Loucy (cell line): ENCODE data around the gene PMM1.

Experiments
- H2AFZ ChIP-seq: fragments of 200-600 bp; sonication (generic); 2 replicates; pipeline ENCODE4 v1.6.0; 2016; ENCODE audit warnings: antibody characterized with exemption, mild to moderate bottlenecking, low read length, moderate library complexity
- H3F3A ChIP-seq: fragments of 200-600 bp; 2 replicates; pipeline ENCODE4 v1.6.0; 2016; ENCODE audit warnings: antibody characterized with exemption, low read depth, mild to moderate bottlenecking
- H3K27me3 ChIP-seq: fragments of 200-600 bp; sonication (generic); 2 replicates; pipeline ENCODE4 v1.6.1; 2014; ENCODE audit warnings: low read length, mild to moderate bottlenecking; ENCODE audit not compliant: insufficient read depth, poor library complexity, severe bottlenecking
- H3K36me3 ChIP-seq: fragments of 200-600 bp; sonication (generic); 2 replicates; pipeline ENCODE4 v1.6.1; 2016; ENCODE audit warnings: low read length; ENCODE audit not compliant: insufficient read depth
- H3K4me1 ChIP-seq: fragments of 200-600 bp; sonication (generic); 2 replicates; pipeline ENCODE4 v1.5.1; 2014; ENCODE audit warnings: low read length, mild to moderate bottlenecking; ENCODE audit not compliant: insufficient read depth, poor library complexity, severe bottlenecking
- H3K4me2 ChIP-seq: fragments of 200-600 bp; sonication (generic); 2 replicates; pipeline ENCODE4 v1.6.0; 2014; ENCODE audit warnings: antibody characterized with exemption, low read length, low read depth, mild to moderate bottlenecking; ENCODE audit not compliant: poor library complexity, severe bottlenecking
- H3K4me3 ChIP-seq: fragments of 200-600 bp; sonication (generic); 2 replicates; pipeline ENCODE4 v1.5.1; 2014; ENCODE audit warnings: low read length, mild to moderate bottlenecking, mixed read lengths; ENCODE audit not compliant: poor library complexity, severe bottlenecking
- H3K79me2 ChIP-seq: fragments of 200-600 bp; sonication (generic); 2 replicates; pipeline ENCODE4 v1.6.1; 2014; ENCODE audit warnings: low read length; ENCODE audit not compliant: insufficient read depth
- H3K9ac ChIP-seq: fragments of 200-600 bp; sonication (generic); 2 replicates; pipeline ENCODE4 v1.6.0; 2014; ENCODE audit warnings: mild to moderate bottlenecking, low read depth, low read length, moderate library complexity; ENCODE audit not compliant: poor library complexity, severe bottlenecking
- H3K9me2 ChIP-seq: fragments of 200-600 bp; sonication (generic); replicated peaks from 2 replicates; pipeline ENCODE4 v1.6.1; 2016; ENCODE audit warnings: low read depth, low read length, mixed read lengths
- H3K9me3 ChIP-seq: fragments of 200-600 bp; sonication (generic); 2 replicates; pipeline ENCODE4 v1.6.1; 2014; ENCODE audit warnings: mild to moderate bottlenecking, antibody characterized with exemption, low read length, low read depth; ENCODE audit not compliant: insufficient read depth
- H4K20me1 ChIP-seq: fragments of 200-600 bp; sonication (generic); 2 replicates; pipeline ENCODE4 v1.6.0; 2014; ENCODE audit warnings: antibody characterized with exemption, low read length, mild to moderate bottlenecking; ENCODE audit not compliant: insufficient read depth, poor library complexity, severe bottlenecking
- EZH2phosphoT487 ChIP-seq: fragments of 200-600 bp; IDR thresholded peaks from 2 replicates; pipeline ENCODE4 v1.6.1; 2018; ENCODE audit warnings: antibody characterized with exemption, mild to moderate bottlenecking, moderate library complexity, borderline replicate concordance
- TF ChIP-seq, protein P1 (sequence below): fragments of 200-600 bp; sonication (generic); conservative IDR thresholded peaks from 2 replicates; pipeline ENCODE4 v1.5.1; 2014; ENCODE audit warnings: mild to moderate bottlenecking, antibody characterized with exemption, low read length

PMM1 gene

DNA sequence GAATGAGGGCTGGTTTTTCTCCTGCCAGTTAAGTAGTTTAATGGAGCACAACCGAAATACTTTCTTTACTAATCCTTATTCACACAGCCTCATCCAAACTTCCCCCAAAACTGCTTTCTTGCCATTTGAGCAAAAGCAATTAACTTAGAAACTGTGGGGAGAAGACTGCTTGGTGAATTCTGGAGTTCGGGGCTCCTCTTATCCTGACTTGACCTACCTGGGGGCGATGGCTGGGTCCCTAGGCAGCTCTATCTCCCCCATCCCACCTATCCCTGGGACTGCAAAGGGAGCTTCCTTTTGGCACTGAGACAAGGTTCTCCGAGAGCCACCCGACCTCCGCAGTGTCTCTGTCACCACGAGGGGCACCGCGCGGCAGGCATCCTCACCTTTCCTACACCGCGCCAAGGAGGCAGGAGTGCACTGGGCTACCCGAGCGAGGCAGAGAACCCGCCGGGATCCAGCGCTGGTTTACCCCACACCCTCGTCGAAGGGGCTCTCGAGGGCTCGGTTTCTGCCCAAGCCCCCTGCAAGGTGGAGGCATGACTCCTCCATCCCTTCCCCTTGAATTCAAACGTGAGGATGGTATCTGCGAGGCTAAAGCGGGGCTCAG, 30.4 kb upstream of the PMM1 start:
- no peaks in the 10 kb centered on the region for H3K9me2 ChIP-seq
- peak overlapping the region; percentile 84 for H3K4me2 ChIP-seq
- H3K27me3 ChIP-seq, result peaks cover 24% of the 10 kb centered on the region
- H3K4me1 ChIP-seq, result peaks cover 24% of the 10 kb centered on the region
- peak overlapping the region; percentile 96 for H2AFZ ChIP-seq
- peak overlapping the region; percentile 98 for H3K9ac ChIP-seq
- H3F3A ChIP-seq, result no peaks in the 10 kb centered on the region
- H3K36me3 ChIP-seq, result peaks cover 6% of the 10 kb centered on the region; the same call in 1 of the 2 replicates
- TF ChIP-seq, protein P1, sequence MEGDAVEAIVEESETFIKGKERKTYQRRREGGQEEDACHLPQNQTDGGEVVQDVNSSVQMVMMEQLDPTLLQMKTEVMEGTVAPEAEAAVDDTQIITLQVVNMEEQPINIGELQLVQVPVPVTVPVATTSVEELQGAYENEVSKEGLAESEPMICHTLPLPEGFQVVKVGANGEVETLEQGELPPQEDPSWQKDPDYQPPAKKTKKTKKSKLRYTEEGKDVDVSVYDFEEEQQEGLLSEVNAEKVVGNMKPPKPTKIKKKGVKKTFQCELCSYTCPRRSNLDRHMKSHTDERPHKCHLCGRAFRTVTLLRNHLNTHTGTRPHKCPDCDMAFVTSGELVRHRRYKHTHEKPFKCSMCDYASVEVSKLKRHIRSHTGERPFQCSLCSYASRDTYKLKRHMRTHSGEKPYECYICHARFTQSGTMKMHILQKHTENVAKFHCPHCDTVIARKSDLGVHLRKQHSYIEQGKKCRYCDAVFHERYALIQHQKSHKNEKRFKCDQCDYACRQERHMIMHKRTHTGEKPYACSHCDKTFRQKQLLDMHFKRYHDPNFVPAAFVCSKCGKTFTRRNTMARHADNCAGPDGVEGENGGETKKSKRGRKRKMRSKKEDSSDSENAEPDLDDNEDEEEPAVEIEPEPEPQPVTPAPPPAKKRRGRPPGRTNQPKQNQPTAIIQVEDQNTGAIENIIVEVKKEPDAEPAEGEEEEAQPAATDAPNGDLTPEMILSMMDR, result no peak
- no peak for TF ChIP-seq EZH2phosphoT487
- no peaks in the 10 kb centered on the region for H3K9me3 ChIP-seq
- peaks cover 34% of the 10 kb centered on the region for H3K79me2 ChIP-seq
- peak overlapping the region; percentile 99 for H3K4me3 ChIP-seq
- H4K20me1 ChIP-seq, result peaks cover 47% of the 10 kb centered on the region

DNA sequence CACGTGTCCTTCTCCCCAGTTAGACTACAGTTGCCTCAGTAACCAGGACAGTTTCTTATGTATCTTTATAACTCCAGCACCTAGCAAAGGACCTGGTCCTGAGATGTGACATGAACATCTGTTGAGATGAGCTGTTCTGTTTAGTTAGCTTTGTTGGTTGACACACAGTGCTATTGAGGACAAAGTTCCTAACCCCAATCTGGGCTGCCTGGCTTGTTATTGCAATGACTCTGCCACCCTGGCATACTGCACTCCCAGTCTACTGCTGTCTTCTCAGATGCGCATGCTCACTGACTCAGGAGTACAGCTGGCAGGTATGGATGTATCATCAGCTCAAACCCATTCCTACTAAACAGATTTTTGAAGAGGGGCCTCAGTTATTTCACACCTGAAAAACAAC, 23.8 kb upstream of the PMM1 start:
- TF ChIP-seq, protein P1, result no peak
- no peak for TF ChIP-seq EZH2phosphoT487
- Histone ChIP-seq H4K20me1 (peaks cover 26% of the 10 kb centered on the region), H2AFZ (no peak overlapping the region), H3K79me2 (no peaks in the 10 kb centered on the region), H3K9ac (no peak overlapping the region), H3K36me3 (no peaks in the 10 kb centered on the region), H3K9me3 (no peaks in the 10 kb centered on the region), H3K4me2 (no peak overlapping the region), H3K4me1 (no peaks in the 10 kb centered on the region), H3K4me3 (no peak overlapping the region), H3F3A (no peaks in the 10 kb centered on the region), H3K27me3 (peaks cover 81% of the 10 kb centered on the region), H3K9me2 (no peaks in the 10 kb centered on the region)

DNA sequence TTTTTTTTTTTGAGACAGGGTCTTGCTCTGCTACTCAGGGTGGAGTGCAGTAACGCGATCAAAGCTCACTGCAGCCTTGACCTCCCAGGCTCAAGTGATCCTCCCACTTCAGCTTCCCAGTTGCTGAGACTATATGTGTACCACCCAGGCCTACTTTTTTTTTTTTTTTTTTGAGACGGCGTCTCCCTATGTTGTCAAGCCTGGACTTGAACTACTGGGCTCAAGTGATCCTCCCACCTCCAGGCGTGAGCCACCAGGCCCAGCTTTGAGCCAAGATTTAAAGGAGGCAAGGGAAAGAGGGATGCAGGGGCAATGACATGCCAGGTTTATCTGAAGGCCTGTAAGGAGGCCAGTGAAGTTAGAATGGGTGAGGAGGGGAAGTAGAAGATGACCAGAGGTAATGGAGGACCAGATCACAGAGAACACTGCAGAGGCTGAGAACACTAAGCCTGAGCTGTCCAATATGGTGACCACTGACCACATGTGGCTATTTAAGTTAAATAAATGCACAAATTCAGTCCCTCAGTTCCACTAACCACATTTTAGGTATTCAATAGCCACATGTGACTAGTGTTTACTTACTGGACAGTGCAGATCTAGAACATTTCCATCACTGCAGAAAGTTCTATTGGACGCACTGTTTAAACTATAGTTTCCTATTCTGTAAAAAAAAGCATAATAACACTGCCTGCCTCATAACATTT, 23.1 kb upstream of the PMM1 start:
- H3K9ac ChIP-seq, result no peak overlapping the region
- H2AFZ ChIP-seq, result no peak overlapping the region
- H3K36me3 ChIP-seq, result no peaks in the 10 kb centered on the region
- H3K79me2 ChIP-seq, result no peaks in the 10 kb centered on the region
- no peak overlapping the region for H3K4me2 ChIP-seq
- no peaks in the 10 kb centered on the region for H3K9me2 ChIP-seq
- peaks cover 26% of the 10 kb centered on the region for H4K20me1 ChIP-seq
- TF ChIP-seq, protein P1, result no peak
- no peak for TF ChIP-seq EZH2phosphoT487
- H3K4me1 ChIP-seq, result no peaks in the 10 kb centered on the region
- H3F3A ChIP-seq, result no peaks in the 10 kb centered on the region
- H3K4me3 ChIP-seq, result no peak overlapping the region
- H3K9me3 ChIP-seq, result no peaks in the 10 kb centered on the region
- H3K27me3 ChIP-seq, result peaks cover 87% of the 10 kb centered on the region
